Stimulated activated CD8-positive, alpha-beta memory T cell treated with anti-CD3 and anti-CD28 coated beads, Interleukin-12 subunit alpha, Interleukin-12 subunit beta, amount 100 ng/mL, for 4 hours (primary cell): ENCODE results near the gene DIAPH2.
"Not testable (repeated sequence)": the region's sequence is repeated elsewhere in the genome, so short reads cannot be mapped to it uniquely, and the experiment has no call there.

Experiments used
- DNase-seq: peaks from one replicate; pipeline ENCODE4 v3.0.0-alpha.2; 2020; ENCODE audit warnings: low read depth

DIAPH2 gene

DNA sequence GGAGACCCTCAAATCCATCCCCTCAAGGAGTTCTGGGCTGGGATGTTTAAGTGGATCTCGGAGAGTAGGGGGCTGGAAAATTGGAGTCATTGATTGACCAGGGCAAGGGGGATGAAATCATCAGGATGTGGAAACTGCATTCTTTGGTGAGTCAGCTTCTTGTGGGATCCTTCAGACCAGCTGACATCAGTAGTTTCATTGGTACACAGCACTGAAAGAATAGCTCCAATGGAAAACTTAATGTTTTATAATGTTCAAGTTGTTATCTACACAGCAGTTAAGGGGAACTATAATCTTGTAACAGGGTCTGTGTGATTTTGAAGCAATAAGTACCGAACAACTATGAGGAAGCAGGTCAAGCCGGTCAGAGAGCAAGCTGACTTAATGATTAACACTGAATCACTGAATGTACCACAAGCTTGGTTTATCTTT lies 705.1 kb downstream of the DIAPH2 start:
- no peak for DNase-seq

DNA sequence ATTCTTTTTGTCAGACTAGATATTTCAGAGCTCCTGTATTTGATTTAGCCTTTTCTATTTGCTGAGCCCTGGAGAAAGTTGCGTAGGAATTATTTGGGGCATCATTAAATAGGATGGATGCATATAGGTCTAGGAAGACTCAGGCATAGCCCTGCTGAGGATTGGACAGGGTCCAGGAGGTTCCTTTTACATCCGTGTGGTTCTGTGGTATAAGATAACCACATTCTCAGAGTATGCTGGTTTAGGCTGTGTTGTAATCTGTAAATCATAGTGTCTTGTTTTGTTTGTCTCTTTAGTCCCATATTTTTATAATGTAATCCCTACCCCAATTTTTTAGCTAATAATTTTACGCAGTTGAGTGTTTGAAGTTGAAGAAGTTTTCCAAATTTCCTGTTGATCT lies 712.7 kb downstream of the DIAPH2 start:
- no peak for DNase-seq

DNA sequence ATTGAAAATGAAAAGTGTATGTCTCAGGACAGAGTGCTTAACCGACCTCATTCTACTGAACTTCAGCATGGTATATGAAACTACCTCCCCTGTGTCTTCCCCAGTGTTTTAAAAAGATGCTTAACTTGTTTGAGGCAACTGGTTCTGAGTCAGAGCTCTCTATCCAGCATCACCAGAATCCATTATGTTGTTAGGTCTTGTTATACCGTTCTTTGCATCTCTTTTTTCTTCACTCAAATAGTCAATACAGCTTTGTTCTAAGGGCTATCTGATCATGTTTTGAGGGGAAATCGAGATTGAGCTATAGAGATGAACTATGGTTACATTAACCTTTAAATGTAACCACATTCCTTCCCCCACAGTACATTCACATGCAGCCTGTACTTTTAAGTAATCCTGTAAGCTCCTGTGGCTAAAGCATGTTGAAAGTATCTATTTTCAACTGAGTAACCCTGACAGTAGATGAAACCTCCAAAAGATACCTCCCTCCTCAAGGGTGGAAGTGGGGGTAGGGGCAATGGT lies 713.4 kb downstream of the DIAPH2 start:
- no peak for DNase-seq

DNA sequence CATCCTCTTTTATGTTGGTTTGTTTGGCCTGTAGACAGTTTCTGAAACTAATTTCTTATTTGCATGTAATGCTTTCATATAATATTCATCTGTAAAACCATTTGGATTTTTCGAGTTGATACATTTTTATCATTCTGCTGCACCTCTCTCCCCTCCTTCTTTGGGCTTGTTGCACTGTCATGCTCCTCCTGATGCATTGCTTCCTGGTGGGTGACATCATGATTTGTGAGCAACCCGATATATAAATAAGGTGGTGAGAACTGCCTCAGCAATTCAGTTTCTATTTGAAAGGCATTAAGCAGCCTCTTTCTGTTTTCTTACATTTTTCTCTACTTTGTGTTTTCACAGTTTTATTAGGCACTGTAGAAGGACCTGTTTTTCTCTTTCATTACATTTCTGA lies 714.8 kb downstream of the DIAPH2 start:
- no peak for DNase-seq

DNA sequence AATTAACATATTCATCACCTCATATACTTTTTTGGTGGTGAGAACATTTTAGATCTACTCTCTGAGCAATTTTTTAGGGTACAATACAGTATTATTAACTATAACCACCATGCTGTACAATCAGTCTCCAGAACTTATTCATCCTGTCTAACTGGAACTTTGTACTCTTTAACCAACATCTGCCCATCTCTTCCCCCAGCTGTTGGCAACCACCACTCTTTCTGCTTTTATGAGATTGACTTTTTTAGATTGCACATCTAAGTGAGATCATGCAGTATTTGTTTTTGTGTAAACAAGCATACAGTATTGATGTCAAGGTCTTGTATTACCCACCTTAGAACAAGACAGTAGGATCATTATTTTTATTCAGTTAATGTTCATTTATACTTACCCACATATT lies 715.9 kb downstream of the DIAPH2 start:
- DNase-seq: no peak

DNA sequence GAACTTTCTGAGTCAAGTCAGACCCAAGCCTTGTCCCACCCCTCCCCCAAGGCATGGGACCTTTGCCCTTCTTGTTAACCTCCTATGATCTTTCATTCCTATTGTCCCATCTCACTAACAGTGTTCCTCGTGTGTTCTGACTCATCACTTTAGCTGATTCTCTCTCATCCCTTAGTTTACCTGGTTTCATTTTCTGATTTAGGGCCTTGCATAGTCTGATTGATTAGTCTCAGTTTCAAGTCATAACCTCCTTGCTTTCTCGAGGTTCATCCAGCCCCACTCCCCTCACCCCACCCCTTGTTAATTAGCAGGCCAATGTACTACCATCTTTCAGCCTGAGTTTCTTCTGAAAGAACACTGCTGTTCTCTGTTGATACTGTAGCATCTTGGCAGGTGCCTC lies 716.5 kb downstream of the DIAPH2 start:
- DNase-seq: no peak

DNA sequence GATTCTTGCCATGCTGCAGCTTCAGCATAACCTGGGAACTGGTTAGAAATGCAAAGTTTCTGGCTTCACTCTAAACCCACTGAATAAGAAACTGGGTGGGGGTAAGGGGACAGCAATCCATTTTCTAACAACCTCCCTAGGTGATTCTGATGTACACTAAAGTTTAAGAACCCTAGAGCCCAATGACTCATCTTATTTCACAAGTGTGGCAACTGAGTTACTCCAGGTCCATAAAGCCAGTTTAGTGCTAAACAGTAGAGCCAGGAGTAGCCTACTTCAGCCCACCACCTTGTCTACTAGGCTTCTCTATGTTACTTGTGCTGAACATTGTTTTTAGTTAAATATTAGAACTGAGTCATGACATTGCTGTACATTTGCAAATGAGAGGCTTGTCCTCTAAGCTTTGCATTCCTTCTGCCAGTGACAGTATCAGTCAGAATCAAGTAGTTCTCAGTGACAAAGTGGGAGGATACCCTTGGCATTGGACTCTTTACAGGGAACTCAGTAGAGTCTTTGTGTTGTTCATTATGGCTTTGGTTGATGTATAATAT lies 717.0 kb downstream of the DIAPH2 start:
- DNase-seq: no peak

DNA sequence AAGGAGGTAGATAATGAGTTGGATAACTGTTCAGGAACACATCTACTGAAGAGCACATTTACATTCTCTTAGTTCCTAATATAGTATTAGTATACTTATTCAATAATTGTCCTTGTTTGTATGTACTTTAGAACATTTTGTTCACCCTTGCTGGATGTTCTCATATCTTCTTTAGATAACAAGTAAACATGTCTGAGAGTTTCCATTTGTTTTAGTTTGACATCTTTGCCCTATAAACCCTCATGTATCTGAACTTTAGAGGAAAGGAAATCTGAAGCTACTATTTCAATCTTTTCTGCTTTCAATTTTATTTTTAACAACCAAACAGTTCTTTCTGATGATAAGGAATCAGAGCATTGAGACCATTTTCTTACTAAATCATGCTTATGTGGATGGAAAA lies 717.7 kb downstream of the DIAPH2 start:
- no peak for DNase-seq

DNA sequence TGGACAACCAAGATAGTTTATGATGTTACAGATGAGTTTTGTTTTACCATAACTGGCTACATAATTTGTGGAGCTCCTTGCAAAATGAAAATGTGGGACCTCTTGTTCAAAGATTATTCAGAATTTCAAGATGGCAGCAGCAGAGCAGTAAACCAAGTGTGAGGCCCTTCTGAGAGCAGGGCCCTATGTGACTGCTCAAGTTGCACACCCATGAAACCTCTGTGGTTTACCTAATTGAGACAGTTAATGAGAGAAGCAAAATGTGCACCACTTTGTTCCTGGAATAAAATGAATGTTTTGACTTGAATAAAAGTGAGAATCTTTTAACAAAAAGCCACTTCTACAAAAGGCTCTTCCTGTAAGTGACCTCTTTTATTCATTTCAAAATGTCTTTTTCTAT lies 718.3 kb downstream of the DIAPH2 start:
- no peak for DNase-seq

DNA sequence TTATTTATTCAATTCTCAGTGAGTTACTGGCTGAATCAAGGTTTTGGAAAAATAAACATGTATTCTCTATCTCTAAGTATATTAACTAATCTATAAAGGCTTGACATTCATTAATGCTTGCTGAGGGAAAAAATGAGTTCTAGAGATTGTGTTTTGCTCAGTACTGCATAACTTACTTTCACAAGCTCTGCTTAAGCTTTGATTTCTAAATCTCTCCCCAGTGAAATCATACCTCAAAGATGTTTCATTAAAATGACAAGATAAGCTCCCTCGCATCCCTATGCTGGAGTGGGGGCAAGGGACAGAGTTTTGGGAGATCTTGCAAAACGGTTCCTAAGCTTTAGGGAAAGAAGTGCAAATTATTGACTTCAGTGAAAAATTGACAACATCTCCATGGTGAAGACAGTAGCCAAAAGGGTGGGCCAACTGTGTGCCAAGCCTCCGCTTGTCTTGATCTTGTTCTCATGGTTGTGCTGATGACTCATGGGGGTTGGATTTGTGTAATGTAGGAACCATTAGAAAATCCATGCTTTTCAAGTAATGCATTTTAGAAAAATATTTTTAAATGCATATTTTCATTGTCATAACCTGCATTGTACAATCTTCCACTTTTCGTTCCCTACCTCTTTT lies 720.5 kb downstream of the DIAPH2 start:
- no peak for DNase-seq

DNA sequence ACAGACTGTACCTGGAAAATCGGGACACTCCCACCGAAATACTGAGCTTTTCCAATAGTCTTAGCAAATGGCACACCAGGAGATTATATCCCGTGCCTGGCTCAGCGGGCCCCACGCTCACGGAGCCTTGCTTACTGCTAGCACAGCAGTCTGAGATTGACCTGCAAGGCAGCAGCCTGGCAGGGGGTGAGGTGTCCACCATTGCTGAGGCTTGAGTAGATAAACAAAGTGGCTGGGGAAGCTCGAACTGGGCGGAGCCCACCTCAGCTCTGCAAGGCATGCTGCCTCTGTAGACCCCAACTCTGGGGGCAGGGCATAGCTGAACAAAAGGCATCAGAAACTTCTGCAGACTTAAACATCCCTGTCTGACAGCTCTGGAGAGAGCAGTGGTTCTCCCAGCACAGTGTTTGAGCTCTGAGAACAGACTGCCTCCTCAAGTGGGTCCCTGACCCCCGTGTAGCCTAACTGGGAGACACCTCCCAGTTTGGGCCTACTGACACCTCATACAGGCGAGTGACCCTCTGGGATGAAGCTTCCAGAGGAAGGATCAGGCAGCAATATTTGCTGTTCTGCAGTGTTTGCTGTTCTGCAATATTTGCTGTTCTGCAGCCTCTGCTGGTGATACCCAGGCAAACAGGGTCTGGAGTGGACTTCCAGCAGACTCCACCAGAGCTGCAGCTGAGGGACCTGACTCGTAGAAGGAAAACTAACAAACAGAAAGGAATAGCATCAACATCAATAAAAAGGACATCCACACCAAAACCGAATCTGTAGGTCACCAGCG lies 725.2 kb downstream of the DIAPH2 start:
- DNase-seq: not testable (repeated sequence)

DNA sequence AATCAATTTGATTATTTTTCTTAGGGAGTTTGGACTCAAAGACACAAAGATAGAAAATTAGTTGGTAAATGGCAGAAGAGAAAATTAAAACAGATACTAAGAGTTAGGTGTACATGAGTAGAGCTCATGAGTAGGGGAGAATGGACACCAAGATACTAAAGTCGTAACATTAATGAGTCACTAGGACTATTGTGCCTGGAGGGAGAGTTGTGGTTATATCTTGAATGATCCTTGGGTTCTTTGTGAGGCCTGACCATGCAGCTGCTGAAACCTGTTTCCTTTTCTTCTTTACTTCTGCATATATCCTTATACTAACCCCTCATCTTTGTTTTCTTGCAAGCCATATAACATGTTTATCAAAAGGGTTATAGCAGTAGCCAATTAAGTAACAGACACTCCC lies 731.8 kb downstream of the DIAPH2 start:
- no peak for DNase-seq

DNA sequence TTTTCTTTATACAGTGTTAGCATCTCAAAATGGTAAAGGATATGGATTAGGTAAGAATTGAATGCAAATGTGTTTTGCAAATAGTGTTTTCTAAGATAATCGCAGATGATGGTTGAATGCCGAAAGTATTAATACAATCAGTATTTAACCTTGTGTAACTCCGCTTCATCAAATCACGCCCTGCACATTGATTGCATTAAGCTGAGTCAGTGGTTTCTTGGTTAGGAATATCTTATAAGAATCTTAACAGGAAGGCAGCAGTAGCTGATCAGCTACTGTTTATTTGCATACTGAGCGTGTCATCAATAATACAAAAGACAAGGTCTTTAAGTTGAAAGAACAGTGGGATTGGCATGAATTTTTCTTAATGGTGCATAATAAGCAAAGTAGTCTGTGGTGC lies 744.5 kb downstream of the DIAPH2 start:
- DNase-seq: no peak

DNA sequence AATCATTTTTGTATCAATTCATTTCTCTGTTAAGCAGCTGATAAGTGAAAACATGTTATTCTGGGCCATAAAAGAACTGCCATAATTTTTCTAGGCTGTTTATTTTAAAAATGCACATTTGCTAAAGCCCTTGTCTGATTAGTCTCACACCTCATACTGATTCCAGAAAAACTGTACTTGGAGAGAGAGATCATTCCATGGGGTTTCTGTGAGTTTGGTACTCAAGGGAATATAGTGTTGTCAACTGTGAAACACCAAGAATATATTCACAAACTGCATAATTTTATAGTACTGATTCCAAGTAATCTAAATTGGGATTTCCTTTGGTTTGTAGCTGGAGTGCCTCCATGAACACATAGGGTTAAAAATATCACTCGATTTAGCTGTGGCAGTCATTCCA lies 746.6 kb downstream of the DIAPH2 start:
- no peak for DNase-seq

DNA sequence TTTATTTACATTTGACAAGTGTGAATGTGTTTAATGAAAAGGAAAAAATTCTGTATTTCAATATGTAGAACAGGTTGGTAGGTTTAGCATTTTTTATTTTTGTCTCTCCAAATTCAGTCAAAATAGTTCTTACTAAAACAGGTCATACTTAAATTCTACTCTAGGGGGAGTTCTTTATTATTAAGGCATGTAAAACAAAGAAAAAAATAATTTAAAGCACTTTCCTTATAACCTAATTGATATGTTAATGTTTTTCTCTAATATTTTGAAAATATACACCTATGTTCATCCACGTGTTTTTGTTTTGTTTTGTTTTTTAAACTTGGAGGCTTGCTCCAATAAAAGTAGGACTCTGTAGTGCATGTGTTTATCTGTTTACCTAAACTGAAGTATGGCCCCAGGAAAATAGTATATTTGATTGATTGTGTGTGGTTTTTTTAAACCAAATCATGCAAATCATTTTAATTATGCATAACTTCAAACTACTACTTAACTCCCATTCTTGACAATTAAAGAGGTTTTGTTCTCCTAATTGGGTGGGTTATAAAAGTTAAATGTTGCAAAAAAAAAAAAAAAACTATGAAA lies 761.7 kb downstream of the DIAPH2 start:
- no peak for DNase-seq

DNA sequence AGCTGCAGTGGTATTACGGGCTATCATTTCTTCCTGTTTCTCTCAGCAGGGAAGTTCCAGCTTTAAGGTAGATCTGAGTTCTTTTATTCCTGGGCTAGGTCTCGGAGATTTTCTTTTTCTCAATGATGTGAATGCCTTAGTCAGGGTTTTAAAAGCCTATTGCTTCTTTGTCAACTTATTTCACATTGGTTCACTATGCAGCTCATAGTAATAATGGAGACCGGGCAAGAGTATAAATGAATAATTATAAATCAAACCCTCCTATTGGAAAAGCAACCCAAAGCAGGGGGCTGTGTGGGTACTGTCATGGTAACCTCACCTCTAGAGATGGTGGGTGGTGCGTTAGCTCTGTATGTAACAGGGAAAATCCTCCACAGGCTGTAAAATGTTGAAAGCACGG lies 762.7 kb downstream of the DIAPH2 start:
- DNase-seq: no peak

DNA sequence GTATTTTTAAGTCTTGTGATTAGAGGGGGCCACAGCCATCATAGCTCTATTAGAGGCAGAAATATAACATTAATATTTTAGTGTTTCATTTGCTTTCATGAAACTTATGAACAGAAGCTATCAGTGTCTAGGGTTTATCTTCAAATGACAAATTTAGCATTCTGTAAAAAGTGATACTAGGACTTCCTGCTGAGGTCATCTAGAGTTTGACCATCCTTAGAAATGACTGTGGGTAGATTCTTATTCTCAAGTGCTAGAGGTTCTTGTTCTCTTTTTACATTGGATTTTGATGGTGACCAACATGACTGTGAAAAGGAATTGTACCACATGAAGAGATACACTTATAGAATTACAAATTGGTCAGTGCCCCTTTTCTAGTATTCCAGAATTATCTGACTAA lies 767.6 kb downstream of the DIAPH2 start:
- no peak for DNase-seq

DNA sequence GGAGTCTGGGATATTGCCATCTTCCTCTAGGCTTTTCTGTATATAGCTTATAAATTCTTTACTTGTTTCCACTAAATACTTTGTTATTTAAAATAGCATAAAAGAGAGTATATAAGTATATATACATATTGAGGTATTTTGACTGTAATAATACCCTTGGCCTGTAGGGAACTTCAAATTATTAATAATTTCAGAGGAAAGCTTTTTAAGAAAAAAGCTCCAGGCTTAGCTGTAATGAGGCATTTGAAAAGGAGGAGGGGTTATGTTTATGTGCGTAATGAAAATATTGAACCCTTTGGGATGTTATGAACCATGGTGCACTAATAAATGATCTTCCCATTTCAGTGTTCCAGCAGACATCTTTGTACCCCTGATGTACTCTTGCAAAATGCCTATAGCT lies 777.1 kb downstream of the DIAPH2 start:
- DNase-seq: no peak

DNA sequence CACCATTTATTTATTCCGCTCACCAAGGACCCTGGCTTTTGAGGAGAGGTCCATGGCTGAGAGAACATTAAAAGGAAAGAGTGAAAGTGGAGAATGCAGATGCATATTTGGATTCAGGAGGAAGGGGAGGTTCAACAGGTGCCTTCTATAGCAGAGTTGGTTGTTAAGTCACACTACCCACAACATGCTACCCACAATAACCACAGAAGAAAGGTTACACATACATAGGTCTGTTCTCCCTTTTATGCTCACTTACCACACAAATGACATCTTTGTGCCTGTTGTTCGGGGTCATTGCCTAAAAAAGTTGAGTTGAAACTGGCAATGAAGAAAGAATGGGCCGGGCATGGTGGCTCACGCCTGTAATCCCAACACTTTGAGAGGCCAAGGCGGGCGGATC lies 786.4 kb downstream of the DIAPH2 start:
- DNase-seq: no peak

DNA sequence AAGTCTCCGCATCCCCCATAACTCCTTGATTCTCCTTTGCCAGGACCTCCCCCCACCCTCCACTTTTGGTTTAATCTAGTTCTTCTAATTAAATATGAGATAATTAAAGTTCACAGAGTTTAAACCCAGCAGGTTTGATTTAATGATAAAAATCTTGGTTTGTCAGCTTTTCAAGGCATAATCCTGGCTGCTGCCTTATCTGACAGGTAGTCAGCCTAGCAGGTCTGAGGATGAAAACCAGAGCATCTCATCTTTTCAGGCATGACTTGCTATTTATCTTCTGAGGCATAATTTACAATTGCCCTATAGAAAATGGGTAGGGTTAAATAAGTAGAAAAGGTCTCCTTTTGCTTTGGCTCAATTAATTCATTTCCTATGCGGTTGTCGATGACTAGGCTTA lies 790.3 kb downstream of the DIAPH2 start:
- no peak for DNase-seq

DNA sequence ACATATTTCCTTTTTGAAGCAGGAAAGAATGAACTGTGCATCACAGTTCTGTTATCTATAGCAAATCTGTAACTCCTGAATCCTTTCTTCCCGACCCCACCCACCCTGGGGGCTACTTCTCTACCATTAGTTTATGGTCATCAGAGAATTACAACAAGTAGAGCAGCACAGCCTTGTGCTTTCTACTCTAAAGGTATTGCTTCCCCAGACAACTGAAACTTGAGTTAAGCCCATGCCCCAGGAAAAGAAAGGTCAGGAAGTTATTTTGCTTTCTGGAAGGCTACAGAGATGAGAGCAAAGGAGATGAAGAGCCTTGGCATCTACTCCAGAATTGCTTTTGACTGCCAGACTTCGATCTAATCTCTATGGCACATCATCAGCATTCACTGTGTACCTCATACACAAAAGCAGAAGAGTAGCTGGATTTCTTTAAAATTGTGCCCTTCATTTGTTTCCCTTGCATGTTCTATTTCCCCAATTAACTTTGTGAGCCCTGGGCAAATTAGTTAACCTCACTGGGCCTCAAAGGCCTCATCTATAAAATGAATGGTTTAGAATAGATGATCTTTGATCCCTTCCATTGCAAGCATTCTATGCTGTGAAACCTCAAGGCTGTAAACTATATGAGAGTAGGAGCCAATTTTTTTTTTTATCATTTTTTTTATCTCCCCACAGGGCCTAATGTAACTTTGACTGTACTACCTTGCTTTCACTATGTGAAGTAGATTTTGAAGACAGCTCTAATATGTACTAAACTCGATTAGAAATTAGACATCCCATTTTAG lies 794.7 kb downstream of the DIAPH2 start:
- DNase-seq: no peak

DNA sequence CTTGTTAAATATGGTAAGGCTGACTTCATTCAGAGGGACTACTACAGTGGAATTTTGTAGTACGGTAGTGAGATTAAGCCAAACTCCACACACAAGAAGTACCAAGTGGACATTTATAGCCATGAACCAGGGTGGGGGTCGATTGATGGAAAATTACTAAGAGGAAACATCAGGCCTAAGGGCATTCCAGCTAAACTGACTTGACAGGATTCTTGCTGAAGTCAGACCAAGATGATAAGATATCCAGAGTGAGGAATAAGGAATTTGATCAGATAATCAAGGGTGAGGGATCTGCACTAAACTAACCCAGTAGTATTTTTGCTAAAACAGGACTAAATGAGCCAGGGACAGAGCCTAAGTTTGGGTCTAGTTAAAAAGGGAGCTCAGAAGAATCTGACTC lies 796.6 kb downstream of the DIAPH2 start:
- DNase-seq: no peak
